22Rv1 (cell line): ENCODE measurements around the gene ARHGAP6.

Experiments
- H3K27ac ChIP-seq: fragments of 450-650 bp; 2 replicates; pipeline ENCODE4 v1.5.1; 2017
- CTCF ChIP-seq: fragments of 450-650 bp; IDR thresholded peaks from 2 replicates; pipeline ENCODE4 v1.5.1; 2017; ENCODE audit warnings: mild to moderate bottlenecking
- ZFX ChIP-seq: fragments of 450-650 bp; IDR thresholded peaks from 2 replicates; pipeline ENCODE4 v1.6.1; 2017; ENCODE audit warnings: antibody characterized with exemption, borderline replicate concordance

The ARHGAP6 gene

GRCh38 chrX:11293113-11293512 is 372.6 kb downstream of the ARHGAP6 start, which contains the start of gene AMELX:
Gene AMELX, plus strand, starts transcription at chrX:11293413. Its CDS starts 1,376 bp downstream, at chrX:11294789.
- TF ChIP-seq ZFX (no peak), CTCF (no peak)
- H3K27ac ChIP-seq, result no peak within 1 kb of the TSS

GRCh38 chrX:11290416-11291102 is 375.2 kb downstream of the ARHGAP6 start:
- TF ChIP-seq CTCF (no peak), ZFX (no peak)

GRCh38 chrX:11287505-11287904 is 378.2 kb downstream of the ARHGAP6 start:
- H3K27ac ChIP-seq, result no peak overlapping the region
- TF ChIP-seq ZFX (no peak), CTCF (no peak)

More at GRCh38 chrX:11290416-11291102, 375.2 kb downstream of the ARHGAP6 start:
- no peak overlapping the region for H3K27ac ChIP-seq

GRCh38 chrX:11285651-11286050 is 380.1 kb downstream of the ARHGAP6 start:
- H3K27ac ChIP-seq, result no peak overlapping the region
- TF ChIP-seq ZFX (no peak), CTCF (no peak)

GRCh38 chrX:11282043-11282442 is 383.7 kb downstream of the ARHGAP6 start:
- TF ChIP-seq ZFX, result no peak
- TF ChIP-seq CTCF, result no peak
- H3K27ac ChIP-seq, result no peak overlapping the region

- no peak overlapping the region for H3K27ac ChIP-seq
- TF ChIP-seq ZFX, result no peak
- no peak for TF ChIP-seq CTCF
Observed at GRCh38 chrX:11273544-11273943, 392.2 kb downstream of the ARHGAP6 start.

GRCh38 chrX:11272863-11273262 is 392.9 kb downstream of the ARHGAP6 start:
- TF ChIP-seq ZFX, result no peak
- TF ChIP-seq CTCF, result no peak
- no peak overlapping the region for H3K27ac ChIP-seq
